ENCODE measurements around the gene UBP1.

DNA sequence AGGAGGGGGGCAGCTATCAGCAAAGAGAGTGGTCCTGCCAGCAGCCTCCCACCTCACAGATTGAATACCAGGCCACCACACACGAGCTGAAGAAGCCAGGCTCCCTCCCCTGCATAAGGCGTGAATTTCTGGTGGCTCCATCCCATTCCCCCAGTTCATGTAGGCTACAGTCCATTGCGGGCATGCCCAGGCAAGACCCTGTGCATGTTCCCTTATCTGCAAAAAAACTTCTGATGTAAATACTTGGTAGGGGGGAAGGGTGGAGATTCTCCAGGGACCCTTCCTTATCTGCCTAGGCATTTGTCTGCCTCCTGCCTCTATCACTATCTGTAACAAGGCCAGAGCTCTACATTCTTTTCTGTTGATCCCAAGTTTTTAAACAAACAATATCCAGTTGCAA is 27.6 kb upstream of the UBP1 start:
- no peak for TF ChIP-seq EZH2 (IDR thresholded peaks at IDR 0.05; ENCODE audit: borderline replicate concordance, low read length)
- TF ChIP-seq, protein P1, sequence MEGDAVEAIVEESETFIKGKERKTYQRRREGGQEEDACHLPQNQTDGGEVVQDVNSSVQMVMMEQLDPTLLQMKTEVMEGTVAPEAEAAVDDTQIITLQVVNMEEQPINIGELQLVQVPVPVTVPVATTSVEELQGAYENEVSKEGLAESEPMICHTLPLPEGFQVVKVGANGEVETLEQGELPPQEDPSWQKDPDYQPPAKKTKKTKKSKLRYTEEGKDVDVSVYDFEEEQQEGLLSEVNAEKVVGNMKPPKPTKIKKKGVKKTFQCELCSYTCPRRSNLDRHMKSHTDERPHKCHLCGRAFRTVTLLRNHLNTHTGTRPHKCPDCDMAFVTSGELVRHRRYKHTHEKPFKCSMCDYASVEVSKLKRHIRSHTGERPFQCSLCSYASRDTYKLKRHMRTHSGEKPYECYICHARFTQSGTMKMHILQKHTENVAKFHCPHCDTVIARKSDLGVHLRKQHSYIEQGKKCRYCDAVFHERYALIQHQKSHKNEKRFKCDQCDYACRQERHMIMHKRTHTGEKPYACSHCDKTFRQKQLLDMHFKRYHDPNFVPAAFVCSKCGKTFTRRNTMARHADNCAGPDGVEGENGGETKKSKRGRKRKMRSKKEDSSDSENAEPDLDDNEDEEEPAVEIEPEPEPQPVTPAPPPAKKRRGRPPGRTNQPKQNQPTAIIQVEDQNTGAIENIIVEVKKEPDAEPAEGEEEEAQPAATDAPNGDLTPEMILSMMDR (IDR thresholded peaks at IDR 0.05; ENCODE audit: low read length), result no peak
